Brain pericyte (primary cell): Measurements from ENCODE around the gene TERT.

Source experiments
- DNase-seq: peaks from one replicate; pipeline ENCODE4 v3.0.0-alpha.2; 2012; ENCODE audit warnings: low read depth, low spot score

Gene TERT

DNA sequence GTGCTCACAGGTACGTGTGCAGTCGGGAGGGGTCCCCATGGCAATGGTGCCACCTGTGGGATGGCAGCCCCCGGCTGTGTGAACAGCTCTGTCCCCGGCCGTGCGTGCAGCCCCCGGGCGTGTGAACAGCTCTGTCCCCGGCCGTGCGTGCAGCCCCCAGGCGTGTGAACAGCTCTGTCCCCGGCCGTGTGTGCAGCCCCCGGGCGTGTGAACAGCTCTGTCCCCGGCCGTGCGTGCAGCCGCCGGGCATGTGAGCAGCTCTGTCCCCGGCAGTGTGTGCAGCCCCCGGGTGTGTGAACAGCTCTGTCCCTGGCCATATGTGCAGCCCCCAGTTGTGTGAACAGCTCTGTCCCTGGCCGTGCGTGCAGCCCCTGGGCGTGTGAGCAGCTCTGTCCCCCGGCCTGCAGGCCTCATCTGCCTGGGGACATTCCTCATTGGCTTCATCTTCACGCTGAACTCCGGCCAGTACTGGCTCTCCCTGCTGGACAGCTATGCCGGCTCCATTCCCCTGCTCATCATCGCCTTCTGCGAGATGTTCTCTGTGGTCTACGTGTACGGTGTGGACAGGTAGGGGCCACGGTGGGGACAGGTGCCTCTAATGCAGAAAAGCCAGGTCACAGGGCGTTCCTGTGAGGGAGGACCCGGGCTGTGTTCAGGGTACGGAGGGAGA lies 75.6 kb downstream of the TERT start:
- no peak for DNase-seq

DNA sequence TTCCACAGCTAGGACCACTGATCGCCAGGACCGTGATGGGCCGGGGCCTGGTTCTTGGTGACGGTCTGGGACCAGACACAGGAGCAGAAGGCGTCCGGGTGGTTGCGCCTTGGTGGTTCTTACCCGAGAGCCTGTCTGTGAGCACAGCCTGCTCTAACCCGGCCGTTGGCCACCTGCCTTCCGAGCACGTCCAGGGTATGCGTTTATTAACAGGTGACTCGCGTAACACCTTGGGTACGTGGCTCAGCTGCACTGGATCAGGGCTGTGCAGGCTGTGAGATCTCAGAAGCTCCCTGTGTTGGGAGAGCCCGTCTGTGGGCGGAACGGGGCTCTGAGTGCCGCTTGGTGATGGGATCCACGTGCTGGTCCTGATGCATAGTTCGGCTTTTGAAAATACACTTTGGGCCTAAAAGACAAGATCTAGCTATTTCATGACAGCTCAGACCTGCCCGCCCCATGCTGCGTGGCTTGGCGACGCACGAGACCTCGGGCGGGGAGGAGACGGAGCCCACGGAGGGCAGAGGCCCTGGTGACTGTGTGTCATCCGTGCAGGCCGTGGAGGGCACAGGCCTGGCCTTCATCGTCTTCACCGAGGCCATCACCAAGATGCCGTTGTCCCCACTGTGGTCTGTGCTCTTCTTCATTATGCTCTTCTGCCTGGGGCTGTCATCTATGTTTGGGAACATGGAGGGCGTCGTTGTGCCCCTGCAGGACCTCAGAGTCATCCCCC lies 76.4 kb downstream of the TERT start:
- no peak for DNase-seq

DNA sequence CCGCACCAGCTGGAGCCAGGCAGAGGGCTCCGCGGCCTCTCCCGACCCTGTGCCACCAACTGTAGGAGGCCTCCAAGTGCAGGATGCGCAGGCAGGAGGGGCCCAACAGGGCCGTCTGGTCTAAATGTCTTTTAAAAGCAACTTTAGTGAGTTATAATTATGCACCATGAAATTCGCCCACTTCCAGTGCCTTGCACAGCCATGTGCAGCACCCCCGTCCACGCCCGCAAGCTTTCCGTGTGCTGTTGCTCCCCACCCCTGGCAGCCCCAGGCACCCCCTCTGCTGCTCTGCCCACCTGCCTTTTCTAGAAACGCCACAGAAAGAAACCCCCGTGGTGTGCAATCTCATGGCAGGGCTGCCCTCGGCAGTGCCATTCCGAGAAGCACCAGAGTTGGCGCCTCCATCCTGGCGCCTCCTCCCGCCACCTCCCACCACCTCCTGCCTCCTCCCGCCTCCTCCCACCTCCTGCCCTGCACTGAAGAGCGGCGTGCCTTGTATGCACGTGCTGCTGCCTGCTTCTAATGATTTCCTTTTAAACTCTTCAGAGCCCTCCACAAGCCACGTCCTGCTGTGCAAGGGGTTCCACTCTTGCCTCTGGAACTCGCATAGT lies 77.2 kb downstream of the TERT start:
- no peak for DNase-seq

DNA sequence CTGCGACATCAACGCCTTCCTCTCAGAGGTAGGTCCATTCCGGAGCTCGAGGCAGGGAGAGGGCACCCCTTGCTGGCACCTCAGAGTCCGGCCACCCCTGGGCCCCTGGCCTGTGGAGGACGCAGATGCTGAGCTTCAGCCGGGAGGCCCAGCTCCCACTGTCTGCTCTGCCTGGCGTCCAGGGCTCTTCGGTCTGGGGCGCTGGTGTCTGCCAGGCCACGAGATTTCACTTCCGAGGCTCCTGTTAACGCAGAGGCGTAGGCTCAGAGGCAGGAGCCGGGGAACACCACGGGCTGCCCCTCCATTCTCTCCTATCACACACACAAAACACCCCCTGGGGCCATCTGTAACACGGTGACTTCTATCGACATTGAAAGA lies 78.0 kb downstream of the TERT start:
- DNase-seq: no peak

DNA sequence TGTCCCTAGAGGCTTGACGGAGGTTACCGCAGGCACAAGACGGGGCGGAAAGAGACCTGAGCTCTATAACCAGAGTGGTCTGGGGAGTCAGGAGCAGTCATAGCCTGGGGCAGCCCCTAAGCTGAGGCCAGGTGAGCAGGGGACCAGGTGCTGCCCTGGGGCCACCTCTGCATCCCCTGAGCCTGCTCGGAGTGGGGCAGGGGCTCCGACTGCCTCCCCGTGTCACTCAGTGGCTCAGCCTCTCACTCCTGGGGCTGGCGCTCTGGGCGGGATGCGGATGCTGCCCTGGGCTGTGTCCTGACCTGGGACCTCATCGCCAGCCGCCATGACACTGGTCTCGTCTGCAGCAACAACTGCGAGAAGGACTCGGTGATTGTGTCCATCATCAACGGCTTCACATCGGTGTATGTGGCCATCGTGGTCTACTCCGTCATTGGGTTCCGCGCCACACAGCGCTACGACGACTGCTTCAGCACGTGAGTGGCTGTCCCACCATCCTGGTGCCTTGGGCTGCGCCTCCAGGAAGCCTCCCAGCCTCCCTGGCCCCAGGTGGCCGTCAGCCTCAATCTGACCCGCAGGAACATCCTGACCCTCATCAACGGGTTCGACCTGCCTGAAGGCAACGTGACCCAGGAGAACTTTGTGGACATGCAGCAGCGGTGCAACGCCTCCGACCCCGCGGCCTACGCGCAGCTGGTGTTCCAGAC lies 78.5 kb downstream of the TERT start:
- no peak for DNase-seq

DNA sequence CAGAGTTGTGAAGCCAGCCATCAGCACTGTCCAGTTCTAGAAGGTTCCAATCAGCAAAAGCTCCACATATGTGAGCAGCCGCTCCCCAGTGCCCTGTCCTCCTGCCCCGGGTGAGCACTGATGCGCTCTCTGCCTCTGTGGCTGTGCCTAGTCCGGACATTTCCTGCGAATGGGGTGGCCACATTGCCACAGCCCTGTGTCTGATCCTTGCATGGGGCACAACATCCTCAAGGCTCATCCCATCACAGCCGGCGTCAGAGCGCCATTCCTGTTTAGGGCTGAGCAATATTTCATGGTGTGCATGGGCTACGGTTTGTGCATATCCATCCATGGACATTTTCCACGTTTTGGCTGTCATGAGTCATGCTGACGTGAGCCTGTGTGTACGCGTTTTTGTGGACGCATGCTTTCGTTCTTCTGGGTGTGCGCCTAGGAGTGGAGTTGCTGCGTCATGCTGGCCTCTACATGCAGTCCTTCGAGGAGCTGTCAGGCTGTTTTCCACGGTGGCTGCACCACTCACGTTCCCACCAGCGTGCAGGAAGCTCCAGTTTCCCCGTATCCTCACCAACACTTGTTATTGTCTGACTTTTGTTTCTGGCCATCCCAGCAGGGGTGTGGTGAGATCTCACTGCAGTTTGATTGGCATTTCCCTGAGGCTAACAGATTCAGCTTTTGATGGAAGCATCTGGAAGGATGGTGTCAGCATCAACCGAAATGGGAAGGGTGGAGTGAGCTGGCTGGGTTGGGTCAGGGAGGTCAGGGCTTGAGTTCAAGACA lies 79.4 kb downstream of the TERT start:
- no peak for DNase-seq

DNA sequence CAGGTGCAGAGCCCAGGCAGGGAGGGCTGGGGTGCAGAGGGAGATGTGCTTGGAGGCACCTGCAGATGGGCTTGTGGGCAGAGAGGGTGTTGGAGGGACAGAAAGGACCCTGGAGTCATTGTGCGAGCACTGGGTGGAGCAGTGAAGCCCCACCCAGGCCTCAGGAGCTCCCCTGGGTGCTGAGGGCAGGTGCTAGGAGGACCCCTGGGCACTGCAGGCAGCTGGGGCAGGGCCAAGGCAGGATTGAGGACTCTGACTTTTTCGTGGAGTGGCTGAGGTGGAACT lies 80.0 kb downstream of the TERT start:
- DNase-seq: no peak

DNA sequence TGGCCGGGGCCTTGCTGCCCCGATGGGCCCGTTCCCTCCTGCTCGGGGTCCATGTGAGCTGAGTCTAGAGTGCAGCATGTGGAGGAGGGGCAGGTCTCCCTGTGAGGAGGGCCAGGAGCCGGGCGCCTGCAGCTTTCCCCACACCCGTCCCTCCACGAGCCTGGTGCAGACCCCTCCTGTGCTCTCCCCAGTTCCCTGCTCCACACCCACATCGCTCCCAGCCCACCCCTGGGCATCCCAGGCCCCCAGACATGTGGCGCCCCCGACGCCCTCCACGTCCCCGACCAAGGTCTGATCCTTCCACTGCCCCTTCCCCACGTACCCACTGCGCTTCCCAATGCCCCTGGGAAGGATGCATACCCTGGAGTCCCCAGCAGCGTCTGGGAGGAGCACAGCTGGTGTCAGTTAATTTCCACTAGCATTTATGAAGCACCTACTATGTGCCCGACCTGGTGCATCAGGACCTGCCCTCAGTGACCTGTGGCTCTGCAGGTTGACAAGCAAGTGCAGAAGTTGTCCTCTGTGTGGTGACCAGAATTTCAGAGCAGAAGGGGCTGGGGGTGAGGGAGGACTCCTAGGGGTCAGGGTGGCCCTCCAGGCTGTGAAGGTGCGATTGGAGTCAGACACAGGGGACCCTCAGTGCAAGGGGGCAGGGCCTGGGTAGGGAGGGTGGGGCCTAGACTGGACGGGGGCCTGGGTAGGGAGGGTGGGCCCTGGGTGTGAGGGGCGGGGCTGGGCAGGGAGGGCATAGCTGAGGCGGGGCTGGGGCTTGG lies 80.5 kb downstream of the TERT start:
- DNase-seq: no peak

DNA sequence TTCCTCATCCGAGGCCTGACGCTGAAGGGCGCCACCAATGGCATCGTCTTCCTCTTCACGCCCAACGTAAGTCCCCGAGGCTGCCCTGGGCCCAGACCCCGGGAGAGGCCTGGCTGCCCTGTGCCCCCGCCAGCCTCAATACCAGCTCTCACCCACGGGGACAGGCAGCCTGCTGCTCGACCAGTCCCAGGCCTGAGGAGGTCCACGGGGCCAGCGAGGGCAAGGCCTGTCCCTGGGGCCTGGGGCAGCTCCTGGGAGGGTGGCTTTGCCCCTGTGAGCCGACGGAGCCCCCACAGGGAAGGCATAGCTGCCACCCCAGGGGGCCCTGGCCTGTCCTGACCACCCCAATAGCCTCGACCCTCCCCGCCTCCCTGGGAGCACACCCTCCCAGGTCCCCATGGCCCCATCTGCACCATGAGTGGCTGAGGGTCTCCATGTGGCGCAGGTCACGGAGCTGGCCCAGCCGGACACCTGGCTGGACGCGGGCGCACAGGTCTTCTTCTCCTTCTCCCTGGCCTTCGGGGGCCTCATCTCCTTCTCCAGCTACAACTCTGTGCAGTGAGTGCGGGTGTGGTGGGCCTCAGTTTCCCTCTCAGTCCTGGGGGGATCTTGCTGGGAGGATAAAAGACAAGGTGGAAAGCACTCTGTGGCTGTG lies 81.2 kb downstream of the TERT start:
- DNase-seq: no peak

DNA sequence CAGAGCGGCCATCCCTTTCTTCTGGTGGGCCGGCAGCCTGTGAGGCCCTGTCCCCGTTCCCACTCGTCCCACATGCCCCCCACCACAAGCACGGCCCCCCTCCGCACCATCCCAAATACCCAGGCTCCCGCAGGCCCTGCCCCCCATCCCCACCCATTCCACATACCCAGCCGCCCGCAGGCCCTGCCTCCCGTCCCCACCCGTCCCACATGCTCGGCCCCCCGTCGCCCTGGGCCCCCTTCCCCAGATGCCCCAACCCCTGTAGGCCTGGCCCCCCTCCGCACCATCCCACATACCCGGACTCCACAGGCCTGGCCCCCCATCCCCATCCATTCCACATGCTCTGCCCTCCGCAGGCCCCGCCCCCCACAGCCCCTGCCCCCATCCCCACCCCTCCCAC lies 82.0 kb downstream of the TERT start:
- no peak for DNase-seq

DNA sequence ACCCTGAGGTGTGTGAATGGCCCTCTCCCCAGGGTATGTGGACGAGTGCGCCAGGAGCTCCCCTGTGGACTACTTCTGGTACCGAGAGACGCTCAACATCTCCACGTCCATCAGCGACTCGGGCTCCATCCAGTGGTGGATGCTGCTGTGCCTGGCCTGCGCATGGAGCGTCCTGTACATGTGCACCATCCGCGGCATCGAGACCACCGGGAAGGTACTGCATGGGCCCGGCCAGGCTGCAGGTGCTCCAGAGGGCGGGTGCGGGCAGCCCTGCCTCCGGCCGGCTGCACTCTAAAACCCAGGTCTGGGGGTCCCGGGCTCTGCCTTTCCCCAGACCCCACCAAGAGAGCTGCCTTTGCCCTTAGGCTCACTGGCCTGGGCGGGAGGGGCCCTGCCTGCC lies 82.6 kb downstream of the TERT start:
- no peak for DNase-seq

DNA sequence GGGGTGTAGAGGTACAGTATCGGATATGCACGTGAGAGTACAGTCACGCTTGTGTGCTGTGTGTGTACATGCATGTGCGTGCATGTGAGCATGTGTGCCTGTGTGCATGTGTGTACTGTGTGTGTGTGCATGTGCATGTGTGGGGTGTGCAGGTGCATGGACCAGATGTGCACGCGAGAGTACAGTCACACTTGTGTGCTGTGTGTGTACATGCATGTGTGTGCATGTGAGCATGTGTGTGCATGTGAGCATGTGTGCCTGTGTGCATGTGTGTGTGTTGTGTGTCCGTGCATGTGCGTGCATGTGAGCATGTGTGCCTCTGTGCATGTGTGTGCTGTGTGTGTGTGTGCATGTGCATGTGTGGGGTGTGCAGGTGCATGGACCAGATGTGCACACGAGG lies 83.2 kb downstream of the TERT start:
- DNase-seq: no peak

DNA sequence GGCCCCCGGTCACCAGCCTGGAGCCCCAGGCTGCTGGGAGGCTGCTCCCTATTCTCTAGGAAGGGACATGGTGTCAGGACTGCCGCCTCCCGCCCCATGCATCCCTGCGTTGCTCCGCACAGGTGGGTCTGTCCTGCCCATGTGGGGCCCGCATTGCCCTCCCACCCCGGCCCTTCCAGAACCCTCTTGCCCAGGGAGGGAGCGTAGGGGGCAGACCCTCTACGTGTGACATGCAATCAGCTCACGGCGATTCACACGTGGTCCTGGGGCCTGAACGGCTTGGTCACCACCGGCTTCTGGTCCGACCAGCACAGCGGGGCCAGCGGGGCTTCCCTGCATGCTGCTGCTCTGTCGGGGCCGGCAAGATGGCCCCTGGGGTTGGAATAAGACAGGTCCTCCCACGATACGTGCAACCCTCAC lies 84.0 kb downstream of the TERT start:
- no peak for DNase-seq

DNA sequence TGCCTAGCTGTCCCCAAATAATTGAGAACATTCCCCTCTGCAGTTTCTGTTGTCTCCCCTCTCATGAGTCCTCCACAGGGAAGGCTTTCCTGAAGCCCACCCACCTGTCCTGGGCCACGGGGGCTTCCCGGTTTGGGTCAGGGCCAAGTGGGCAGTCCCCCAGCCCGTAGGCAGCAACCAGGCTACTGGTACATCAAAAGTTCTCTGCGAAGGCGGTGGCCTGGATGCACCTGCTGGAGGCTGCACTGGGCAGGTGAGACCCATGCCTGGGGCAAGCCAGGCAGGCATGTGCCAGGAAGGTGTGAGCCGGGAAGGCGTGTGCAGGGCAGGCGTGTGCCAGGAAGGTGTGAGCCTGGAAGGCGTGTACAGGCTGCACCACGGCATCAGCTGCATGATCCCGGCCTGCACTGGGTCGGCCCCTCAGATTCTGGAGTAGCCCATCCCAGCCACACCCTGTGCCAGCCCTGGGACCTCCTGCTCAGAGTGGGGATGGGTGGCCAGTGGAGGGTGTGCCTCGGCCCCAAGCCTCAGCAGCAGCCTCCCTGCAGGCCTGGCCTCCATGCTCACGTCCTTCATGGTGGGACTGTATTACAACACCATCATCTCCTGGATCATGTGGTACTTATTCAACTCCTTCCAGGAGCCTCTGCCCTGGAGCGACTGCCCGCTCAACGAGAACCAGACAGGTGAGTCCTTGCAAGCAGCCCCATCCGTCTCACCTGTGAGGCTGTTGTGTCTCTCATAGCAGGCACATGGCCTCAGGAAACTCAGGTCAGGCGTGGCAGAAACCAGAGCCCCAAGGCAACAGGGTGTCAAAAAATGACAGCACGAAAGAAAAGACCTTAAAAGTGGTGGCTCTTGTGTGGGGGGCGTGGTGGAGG lies 84.7 kb downstream of the TERT start:
- DNase-seq: no peak

DNA sequence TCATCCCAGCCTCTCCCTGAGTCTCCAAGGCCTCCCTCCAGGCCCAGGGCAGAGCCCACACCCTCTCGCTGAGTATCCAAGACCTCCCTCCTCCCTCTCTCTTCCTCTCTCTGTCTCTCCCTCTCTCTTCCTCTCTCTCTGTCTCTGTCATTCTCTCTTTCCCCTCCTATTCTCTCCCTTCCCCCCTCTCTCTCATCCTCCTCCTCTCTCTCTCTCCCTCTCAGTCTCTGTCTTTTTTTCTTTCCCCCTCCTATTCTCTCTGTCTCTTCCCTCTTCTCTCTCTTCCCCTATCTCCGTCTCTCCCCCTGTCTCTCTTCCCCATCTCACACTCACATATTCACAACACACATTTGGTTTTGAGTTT lies 85.4 kb downstream of the TERT start:
- DNase-seq: no peak

DNA sequence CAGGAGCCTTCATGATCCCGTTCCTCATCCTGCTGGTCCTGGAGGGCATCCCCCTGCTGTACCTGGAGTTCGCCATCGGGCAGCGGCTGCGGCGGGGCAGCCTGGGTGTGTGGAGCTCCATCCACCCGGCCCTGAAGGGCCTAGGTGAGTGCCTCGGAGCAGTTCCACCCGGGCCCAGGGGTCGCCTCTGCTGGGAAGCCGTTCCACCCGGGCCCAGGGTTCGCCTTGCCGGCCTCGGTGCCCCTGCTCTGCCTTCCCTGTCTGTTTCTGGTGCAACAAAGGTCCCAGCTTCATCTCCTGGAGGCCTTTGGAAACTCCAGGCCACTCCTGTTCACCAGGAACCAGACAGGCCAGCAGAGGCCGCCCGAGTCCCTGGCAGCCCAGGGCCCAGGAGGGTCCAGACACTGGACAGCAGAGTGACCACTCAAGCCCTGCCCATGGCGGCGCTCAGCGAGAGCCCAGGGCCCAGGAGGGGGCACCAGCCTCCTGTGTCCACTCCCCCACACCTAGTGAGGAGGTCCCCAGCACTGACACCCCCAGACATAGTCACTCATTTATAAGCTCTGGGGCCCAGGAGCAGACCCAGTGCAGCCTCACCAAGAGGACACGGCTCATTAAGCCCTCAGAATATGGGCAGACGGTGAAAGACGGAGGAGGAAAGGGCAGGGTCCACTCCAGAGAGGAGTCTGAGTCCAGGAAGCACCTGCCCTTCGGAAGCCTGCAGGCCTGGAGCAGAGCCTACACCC lies 86.0 kb downstream of the TERT start:
- no peak for DNase-seq

DNA sequence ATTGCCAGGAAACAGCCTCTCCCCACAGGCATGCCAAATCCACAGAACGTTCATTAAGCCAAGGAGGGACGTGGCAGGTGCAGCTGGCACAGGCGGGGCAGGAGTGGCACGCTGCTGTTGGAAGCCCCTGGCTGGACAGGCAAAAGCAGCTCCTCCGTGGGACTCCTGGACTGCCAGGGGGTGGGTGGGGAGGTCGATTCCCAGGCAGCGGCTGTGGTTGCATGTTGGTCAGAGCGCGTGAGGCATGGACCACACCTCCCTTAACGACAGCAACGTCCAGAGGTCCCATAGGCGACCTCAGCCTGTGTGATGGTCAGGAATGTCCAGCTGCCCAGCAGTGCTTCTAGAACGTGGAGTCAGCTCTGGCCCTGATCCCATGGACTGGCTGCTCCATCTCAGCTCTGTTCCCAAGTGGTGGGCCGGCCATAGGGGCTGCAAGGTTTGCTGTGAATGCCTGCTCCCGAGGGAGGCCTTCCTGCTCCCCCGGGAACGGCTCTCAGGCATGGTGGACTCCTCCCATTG lies 86.6 kb downstream of the TERT start:
- DNase-seq: no peak

DNA sequence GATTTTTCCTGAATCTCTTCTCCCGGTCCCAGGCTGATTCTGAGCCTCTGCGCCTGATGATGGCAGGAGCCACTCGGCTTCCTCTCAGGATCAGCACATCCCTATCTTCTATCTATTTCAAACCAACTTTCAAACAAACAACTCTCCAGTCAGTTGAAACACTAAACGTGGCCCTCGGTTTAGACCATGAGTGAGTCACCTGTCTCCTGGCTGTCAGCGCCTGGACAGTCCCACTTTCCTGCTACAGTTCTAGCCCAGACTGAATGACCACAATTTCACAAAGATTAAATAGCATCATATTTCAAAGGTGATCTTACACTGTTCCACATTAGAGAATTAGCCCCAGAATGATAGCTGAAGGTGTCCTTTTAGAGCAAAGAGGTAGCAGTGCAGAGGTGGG lies 87.3 kb downstream of the TERT start:
- DNase-seq: no peak
